ENCODE data around the gene MOSMO. TPM values are rescaled to one million over a fixed set of nuclear protein-coding genes. Genes with fewer than 3 reads are reported as not detected.

The MOSMO gene
- total and polyA plus RNA-seq, 9 of the 15 experiments (the other 6 are each of a cell fraction or from before 2014, with no cell fraction given) = 1.9 to 13.3 (median 7.7) TPM

DNA sequence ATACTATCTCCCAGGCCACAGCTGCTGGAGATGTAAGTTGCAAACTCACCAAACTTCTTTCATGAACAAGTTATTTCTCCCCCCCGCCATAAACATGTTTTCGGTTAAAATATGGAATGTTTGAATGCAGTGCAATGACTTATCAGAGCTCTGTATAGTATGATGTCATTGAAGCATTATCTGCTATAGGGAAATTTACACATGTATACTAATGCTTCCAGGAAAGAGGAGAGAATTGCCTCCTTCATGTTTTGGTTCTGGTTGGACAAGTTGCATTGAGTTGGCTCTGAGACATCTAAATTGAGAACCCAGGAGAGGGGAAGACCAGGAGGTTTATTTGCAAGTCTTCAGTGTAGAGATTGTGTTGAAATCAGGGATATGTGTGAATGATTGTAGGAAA, 34.0 kb upstream of the MOSMO start (continued):
- TF ChIP-seq SNIP1 (IDR thresholded peaks at IDR 0.05; ENCODE audit: low read depth) = no peak
- no peak for TF ChIP-seq ZFPM2 (CRISPR knock-in tag; IDR thresholded peaks at IDR 0.05)
- TF ChIP-seq CREB5 (CRISPR knock-in tag; IDR thresholded peaks at IDR 0.05) = no peak
- TF ChIP-seq MTA1 (IDR thresholded peaks at IDR 0.05; ENCODE audit: borderline replicate concordance) = no peak
- TF ChIP-seq ZNF436 (CRISPR knock-in tag; IDR thresholded peaks at IDR 0.05) = no peak
- no peak for TF ChIP-seq KLF10 (CRISPR knock-in tag; IDR thresholded peaks at IDR 0.05)
- TF ChIP-seq, protein P1, sequence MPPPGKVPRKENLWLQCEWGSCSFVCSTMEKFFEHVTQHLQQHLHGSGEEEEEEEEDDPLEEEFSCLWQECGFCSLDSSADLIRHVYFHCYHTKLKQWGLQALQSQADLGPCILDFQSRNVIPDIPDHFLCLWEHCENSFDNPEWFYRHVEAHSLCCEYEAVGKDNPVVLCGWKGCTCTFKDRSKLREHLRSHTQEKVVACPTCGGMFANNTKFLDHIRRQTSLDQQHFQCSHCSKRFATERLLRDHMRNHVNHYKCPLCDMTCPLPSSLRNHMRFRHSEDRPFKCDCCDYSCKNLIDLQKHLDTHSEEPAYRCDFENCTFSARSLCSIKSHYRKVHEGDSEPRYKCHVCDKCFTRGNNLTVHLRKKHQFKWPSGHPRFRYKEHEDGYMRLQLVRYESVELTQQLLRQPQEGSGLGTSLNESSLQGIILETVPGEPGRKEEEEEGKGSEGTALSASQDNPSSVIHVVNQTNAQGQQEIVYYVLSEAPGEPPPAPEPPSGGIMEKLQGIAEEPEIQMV (tag; conservative IDR thresholded peaks at IDR 0.05; ENCODE audit: low read depth) = no peak

GRCh38 chr16:21980032-21980431, 27.9 kb upstream of the MOSMO start:
- ATAC-seq (no peak), DNase-seq (ENCODE audit: extremely low read depth in 1 of 4, low spot score in 3 of 4) (no peak), FAIRE-seq (no peak)
- no peak overlapping the region for H3K4me3 ChIP-seq
- H4K20me1 ChIP-seq (replicated peaks; ENCODE audit: control insufficient read depth, insufficient read depth, low read length) = no peaks in the 10 kb centered on the region
- H3K9me1 ChIP-seq (ENCODE audit: control insufficient read depth, insufficient read depth, low read length) = no peaks in the 10 kb centered on the region
- H3K4me1 ChIP-seq (replicated peaks in 1 of 2; ENCODE audit: control insufficient read depth in 2 of 2, insufficient read depth in 2 of 2, low read length in 2 of 2) = no peaks in the 10 kb centered on the region
- no peak overlapping the region for H2AFZ ChIP-seq (ENCODE audit: low read depth, low read length)
- no peak overlapping the region for H3K4me2 ChIP-seq (ENCODE audit: insufficient read depth, low read length)
- POLR2A ChIA-PET = interaction anchor here (0.7 to 2.6 kb wide), 3 partner anchors 10 to 15 kb away, joined by 3 to 10 read pairs (median 7); no protein-coding TSS in a partner anchor
- no TSS peak for BruUV-seq (replicated peaks)
- H3K27me3 ChIP-seq (ENCODE audit: control insufficient read depth in 2 of 2, insufficient read depth in 2 of 2, low read length in 2 of 2) = no peaks in the 10 kb centered on the region
- H3K27ac ChIP-seq (ENCODE audit: extremely low read depth, low read depth, low read length) = no peak overlapping the region
- no peak overlapping the region for H3K9ac ChIP-seq (ENCODE audit: insufficient read depth in 1 of 2, low read depth in 2 of 2, low read length in 2 of 2)
- no peaks in the 10 kb centered on the region for H3K9me3 ChIP-seq (replicated peaks; ENCODE audit: control insufficient read depth, insufficient read depth, low read depth, low read length)
- CTCF ChIA-PET (ENCODE audit: low intra/inter-chr PET ratio) = no interaction called here
- H3K36me3 ChIP-seq (ENCODE audit: control insufficient read depth, insufficient read depth, low read length) = peaks cover 98% of the 10 kb centered on the region
- intact Hi-C loops (cut with micrococcal nuclease) (no loop called here), in situ Hi-C loops (cut with MboI) (no loop called here)
- WGBS (ENCODE audit: insufficient coverage, low coverage, missing lambda C conversion rate) = 90% methylated on average over 4 of the region's 4 CpGs
- H3K79me2 ChIP-seq (ENCODE audit: control insufficient read depth, insufficient read depth, low read length) = no peaks in the 10 kb centered on the region
- TF ChIP-seq, protein P2, sequence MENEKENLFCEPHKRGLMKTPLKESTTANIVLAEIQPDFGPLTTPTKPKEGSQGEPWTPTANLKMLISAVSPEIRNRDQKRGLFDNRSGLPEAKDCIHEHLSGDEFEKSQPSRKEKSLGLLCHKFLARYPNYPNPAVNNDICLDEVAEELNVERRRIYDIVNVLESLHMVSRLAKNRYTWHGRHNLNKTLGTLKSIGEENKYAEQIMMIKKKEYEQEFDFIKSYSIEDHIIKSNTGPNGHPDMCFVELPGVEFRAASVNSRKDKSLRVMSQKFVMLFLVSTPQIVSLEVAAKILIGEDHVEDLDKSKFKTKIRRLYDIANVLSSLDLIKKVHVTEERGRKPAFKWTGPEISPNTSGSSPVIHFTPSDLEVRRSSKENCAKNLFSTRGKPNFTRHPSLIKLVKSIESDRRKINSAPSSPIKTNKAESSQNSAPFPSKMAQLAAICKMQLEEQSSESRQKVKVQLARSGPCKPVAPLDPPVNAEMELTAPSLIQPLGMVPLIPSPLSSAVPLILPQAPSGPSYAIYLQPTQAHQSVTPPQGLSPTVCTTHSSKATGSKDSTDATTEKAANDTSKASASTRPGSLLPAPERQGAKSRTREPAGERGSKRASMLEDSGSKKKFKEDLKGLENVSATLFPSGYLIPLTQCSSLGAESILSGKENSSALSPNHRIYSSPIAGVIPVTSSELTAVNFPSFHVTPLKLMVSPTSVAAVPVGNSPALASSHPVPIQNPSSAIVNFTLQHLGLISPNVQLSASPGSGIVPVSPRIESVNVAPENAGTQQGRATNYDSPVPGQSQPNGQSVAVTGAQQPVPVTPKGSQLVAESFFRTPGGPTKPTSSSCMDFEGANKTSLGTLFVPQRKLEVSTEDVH (IDR thresholded peaks at IDR 0.05; ENCODE audit: low read depth, partially characterized antibody) = no peak
- no peak for TF ChIP-seq MXI1 (IDR thresholded peaks at IDR 0.05; ENCODE audit: low read depth, low read length)
- no peak for TF ChIP-seq ZNF197 (CRISPR knock-in tag; IDR thresholded peaks at IDR 0.05; ENCODE audit: low read depth)
- TF ChIP-seq CEBPZ (IDR thresholded peaks at IDR 0.05; ENCODE audit: borderline replicate concordance, low read depth, low read length) = no peak
- no peak for TF ChIP-seq KLF10 (CRISPR knock-in tag; IDR thresholded peaks at IDR 0.05)
- TF ChIP-seq ZFPM2 (CRISPR knock-in tag; IDR thresholded peaks at IDR 0.05) = no peak
- no peak for TF ChIP-seq ARNT (IDR thresholded peaks at IDR 0.05)
- TF ChIP-seq ZNF695 (CRISPR knock-in tag; IDR thresholded peaks at IDR 0.05) = no peak
